ENCODE measurements around the gene PSG11.
"Not testable (repeated sequence)": the region's sequence is repeated elsewhere in the genome, so short reads cannot be mapped to it uniquely, and the experiment has no call there.

The PSG11 gene

DNA sequence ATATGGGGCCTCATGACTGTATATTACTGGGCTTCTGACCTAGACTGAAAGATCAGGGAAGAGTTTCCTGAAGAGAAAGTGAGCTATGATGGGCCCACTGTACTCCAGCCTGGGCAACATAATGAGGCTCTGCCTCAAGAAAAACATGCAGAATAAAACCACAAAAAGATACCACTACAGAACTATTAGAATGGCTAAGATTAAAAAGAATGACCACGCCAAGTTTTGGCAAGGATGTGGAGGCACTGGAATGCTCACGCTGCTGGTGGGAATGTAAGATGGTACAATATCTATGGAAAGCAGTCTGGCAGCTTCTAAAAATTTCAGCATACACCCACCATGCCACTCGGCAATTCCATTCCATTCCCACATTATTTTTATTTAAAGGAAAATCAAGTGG, 30.1 kb downstream of the PSG11 start:
- H3K4me3 ChIP-seq (ENCODE audit: low read depth, low read length) = not testable (repeated sequence)

DNA sequence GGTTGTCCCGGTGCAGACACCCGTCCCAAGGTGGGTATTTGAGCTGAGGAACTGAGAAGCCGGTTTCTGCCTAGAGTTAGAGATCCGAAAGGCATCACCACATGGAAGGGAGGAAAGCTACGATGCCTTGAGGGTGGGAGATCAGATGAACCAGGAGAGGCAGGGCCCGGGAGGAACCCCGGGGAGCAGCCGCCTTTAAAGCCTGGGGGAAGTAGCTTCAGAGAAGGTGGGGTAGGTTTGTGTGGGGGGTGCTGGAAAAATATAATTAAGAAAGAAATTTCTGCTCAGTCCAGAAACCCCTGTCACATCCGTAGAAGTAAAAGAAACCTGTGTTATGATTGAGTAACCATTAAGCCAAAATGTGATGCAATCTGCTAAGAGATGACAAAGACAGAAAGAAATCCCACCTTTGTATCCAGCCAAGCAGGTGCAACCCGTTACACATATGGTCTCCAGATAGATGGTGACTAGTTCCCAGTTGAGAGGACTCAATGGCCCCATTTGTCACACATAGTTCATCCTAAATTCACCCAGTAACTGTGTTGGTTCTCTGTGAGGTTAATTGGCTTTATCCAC, 34.2 kb downstream of the PSG11 start:
- not testable (repeated sequence) for H3K4me3 ChIP-seq (ENCODE audit: low read depth, low read length)

DNA sequence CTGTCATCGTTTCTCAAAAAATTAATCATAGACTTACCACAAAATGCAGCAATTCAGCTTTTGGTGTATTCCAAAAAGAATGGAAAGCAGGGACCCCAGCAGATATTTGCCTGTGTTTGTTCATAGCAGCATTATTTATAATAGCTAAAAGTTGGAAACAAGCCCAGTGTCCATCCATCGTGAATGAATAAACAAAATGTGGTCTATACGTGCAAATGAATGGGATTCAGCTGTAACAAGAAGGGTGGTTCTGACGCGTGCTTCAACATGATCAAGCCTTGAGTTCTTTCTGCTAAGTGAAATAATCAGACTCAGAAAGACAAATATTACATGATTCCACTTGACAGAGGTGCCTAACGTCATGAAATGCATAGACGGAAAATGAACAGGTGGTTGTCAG, 36.4 kb downstream of the PSG11 start:
- TF ChIP-seq, protein P1, sequence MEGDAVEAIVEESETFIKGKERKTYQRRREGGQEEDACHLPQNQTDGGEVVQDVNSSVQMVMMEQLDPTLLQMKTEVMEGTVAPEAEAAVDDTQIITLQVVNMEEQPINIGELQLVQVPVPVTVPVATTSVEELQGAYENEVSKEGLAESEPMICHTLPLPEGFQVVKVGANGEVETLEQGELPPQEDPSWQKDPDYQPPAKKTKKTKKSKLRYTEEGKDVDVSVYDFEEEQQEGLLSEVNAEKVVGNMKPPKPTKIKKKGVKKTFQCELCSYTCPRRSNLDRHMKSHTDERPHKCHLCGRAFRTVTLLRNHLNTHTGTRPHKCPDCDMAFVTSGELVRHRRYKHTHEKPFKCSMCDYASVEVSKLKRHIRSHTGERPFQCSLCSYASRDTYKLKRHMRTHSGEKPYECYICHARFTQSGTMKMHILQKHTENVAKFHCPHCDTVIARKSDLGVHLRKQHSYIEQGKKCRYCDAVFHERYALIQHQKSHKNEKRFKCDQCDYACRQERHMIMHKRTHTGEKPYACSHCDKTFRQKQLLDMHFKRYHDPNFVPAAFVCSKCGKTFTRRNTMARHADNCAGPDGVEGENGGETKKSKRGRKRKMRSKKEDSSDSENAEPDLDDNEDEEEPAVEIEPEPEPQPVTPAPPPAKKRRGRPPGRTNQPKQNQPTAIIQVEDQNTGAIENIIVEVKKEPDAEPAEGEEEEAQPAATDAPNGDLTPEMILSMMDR (IDR thresholded peaks at IDR 0.05; ENCODE audit: low read depth, low read length) = no peak
- no peak overlapping the region for H3K4me3 ChIP-seq (ENCODE audit: low read depth, low read length)

DNA sequence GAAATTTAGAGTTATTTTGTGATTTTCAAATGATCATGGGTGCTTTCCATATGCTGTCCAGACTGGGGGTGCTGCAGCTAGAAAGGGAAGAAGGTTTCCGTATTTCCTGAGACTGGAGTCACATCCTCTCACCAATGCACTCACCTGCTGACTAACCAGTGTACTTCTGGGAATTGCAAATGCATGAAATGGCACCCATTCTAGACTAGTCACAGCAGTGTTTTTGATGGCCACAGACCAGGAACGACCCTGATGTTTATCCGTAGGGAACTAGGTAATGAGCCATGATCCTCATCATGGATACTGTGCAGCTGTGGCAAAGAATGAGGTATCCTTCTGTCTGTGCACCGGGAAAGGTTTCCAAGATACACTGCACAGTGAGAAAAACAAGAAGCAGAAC, 37.1 kb downstream of the PSG11 start:
- H3K4me3 ChIP-seq (ENCODE audit: low read depth, low read length) = not testable (repeated sequence)

DNA sequence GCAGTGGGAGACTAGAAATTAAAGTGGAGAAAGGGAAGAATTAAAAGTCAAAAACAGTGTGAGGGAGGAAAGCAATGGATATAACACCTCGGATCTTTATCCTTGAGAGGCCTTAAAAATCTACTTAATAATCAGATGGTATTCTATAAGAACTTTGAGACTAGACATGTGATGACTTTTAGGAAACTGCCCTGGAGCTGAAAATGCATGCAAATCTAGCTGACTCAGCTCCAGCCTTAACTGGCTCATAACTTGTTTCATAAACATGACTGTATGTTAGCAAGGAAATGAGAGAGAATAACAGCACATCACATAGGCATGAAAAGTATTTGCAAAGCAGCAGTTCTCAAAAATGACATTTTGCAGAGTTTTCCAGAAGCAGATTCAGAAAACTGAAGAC, 38.1 kb downstream of the PSG11 start:
- not testable (repeated sequence) for H3K4me3 ChIP-seq (ENCODE audit: low read depth, low read length)

DNA sequence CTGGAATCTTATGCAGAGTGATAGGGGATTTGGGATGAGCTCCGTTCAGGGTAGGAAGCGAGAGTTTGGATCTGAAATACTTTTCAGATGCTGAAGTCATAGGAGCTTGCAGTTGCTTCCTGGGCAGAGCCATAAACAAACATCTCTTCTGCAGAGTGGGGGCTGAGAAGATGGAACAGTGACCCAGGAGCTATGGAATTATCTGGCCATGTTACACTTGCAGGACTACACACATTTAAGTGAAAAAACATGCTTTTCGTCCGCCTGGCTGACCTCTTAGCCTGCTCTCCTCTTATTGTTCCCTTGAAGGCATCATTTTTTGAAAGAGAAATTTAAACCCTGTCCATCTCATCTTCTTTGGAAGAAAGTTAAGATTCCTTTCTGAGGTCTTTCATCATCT, 40.7 kb downstream of the PSG11 start:
- H3K4me3 ChIP-seq (ENCODE audit: low read depth, low read length) = no peak overlapping the region
- TF ChIP-seq, protein P1 (IDR thresholded peaks at IDR 0.05; ENCODE audit: low read depth, low read length) = no peak

DNA sequence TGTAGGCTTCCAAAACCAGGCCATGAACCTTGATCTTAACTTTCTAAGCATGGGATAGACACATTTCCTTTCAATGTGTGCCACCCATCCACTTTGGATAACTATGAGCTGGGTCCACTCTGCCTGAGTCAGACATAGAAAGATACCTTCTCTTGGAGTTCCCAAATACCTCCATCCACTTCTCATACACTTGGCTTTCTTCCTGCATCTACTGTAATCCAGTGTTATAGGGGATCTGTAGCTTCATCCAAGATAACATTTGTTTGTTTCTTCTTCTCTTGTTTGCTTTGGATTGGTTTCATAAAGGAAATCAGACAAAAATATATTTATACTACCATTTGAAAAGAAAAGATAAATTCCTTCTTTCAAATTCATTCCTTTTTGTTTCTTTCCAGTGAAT, 44.2 kb downstream of the PSG11 start:
- H3K4me3 ChIP-seq (ENCODE audit: low read depth, low read length) = not testable (repeated sequence)

DNA sequence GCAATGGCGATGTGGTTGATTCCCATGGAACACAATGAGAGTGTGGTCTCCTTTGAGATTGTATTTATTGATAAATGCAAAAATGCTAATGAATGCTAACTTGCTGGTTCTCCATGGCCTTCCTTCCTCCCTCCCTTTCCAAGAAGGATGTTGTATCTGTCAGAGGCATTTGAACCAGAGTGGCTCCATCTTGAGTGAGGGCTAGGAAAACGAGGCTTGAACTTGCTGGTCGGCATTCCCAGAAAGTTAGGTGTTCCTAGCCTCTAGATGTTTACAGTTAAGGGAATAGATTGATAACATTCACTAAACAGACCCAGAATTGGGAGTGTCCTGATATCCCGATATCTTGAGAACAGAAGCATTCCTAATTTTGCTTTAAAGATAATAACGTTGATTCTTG, 54.8 kb downstream of the PSG11 start:
- H3K4me3 ChIP-seq (ENCODE audit: low read depth, low read length) = not testable (repeated sequence)

DNA sequence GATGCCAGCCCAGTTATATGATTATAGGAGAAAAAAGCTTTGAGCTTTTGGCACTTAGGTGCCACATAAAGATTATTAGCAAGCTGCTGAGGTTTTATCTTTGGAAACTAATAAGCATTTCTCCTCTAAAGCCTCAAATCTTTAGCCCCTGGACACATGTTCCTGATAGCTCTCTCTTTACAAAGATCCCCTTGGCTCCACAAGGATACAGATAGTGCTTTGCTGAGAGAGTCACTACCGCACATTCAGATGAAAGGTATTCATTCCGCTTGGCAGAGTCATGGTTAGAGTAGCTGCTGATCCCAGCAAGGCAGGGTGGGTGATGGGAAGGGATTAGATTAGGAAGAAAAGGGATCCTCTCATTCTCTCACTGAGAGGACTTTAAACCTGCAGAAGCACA, 61.1 kb downstream of the PSG11 start:
- no peak overlapping the region for H3K4me3 ChIP-seq (ENCODE audit: low read depth, low read length)
- TF ChIP-seq, protein P1 (IDR thresholded peaks at IDR 0.05; ENCODE audit: low read depth, low read length) = no peak

DNA sequence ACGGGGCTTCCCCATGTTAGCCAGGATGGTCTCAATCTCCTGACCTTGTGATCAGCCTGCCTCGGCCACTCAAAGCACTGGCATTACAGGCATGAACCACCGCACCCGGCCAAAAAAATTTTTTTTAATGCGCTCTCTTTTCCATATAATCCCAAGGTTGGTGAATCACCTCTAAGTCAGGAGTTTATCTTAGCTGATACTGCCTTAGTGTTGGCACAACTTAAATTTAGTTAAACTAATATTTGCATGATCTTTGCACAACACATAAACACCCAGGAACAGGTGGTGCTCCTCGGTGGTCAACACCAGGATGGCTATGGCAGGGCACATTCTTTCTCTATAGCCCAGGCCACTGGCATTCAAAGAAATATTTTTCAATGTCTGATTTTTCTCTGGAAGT, 65.2 kb downstream of the PSG11 start:
- TF ChIP-seq, protein P1 (IDR thresholded peaks at IDR 0.05; ENCODE audit: low read depth, low read length) = no peak
- no peak overlapping the region for H3K4me3 ChIP-seq (ENCODE audit: low read depth, low read length)

All from WI38 (cell line).